K562 (cell line): ENCODE measurements around the gene BRF1. TPM values are rescaled to one million over a fixed set of nuclear protein-coding genes. Genes with fewer than 3 reads are reported as not detected.

Experiments used
- ATF1 ChIP-seq, 2 experiments: fragments of 450-650 bp in 1 of 2; IDR thresholded peaks; 2 replicates each; pipeline ENCODE4 v1.6.1; 2016; ENCODE audit warnings: missing compliant biosample characterization in 1 of 2, missing genetic modification characterization in 1 of 2
- HDAC3 ChIP-seq: fragments of 450-650 bp; IDR thresholded peaks from 2 replicates; pipeline ENCODE4 v1.6.1; 2018; ENCODE audit warnings: borderline replicate concordance, mild to moderate bottlenecking, moderate library complexity; ENCODE audit not compliant: partially characterized antibody
- HDGF ChIP-seq: fragments of 450-650 bp; IDR thresholded peaks from 2 replicates; pipeline ENCODE4 v1.6.1; 2016
- HEY1 ChIP-seq: fragments of 250-450 bp; sonication (Bioruptor Pico); IDR thresholded peaks from 2 replicates; pipeline ENCODE4 v1.5.0; 2020; ENCODE audit warnings: mild to moderate bottlenecking, moderate library complexity, borderline replicate concordance
- KAT7 ChIP-seq: sonication (generic); formaldehyde crosslinking; IDR thresholded peaks from 2 replicates; pipeline ENCODE4 v1.8.0; 2022; ENCODE audit warnings: missing genetic modification reagents, mild to moderate bottlenecking, borderline replicate concordance
- SRSF9 ChIP-seq: fragments of 200-400 bp; formaldehyde crosslinking; IDR thresholded peaks from 2 replicates; pipeline ENCODE4 v1.6.1; 2017; ENCODE audit warnings: low read depth, low read length, borderline replicate concordance
- ZKSCAN1 ChIP-seq: fragments of 150-350 bp; IDR thresholded peaks from 2 replicates; pipeline ENCODE4 v1.6.1; 2016; ENCODE audit warnings: low read depth, low read length
- ZZZ3 ChIP-seq: fragments of 450-650 bp; IDR thresholded peaks from 2 replicates; pipeline ENCODE4 v1.6.1; 2016; ENCODE audit warnings: antibody characterized with exemption, mild to moderate bottlenecking, moderate library complexity
- polyA plus RNA-seq, 8 experiments: library from polyadenylated mRNA; depleted of rRNA in 4 of 8; stranded (reverse) in 5 of 8; unstranded in 3 of 8; fragments of >200 nt; fragmentation: Nextera tagmentation in 2 of 8; fragmentation: Illumina TruSeq in 1 of 8; extraction: Ambion mirVana in 2 of 8; extraction: Trizol in 1 of 8; gene quantifications; 2 replicates each; pipeline versions ENCODE4 v1.2.1 to v1.2.3, GENCODE V29; 2011 to 2014; ENCODE audit warnings: inconsistent platforms in 1 of 8, missing spikeins in 1 of 8
- total RNA-seq, 7 experiments: library from RNA; depleted of rRNA in 6 of 7; stranded (reverse); fragments of >200 nt in 6 of 7; fragmentation: Illumina TruSeq in 2 of 7; extraction: Trizol in 2 of 7; gene quantifications; 2 replicates each; pipeline versions ENCODE4 v1.2.1 to v1.2.3, GENCODE V29; 2011 to 2021; ENCODE audit warnings: low replicate concordance in 1 of 7
- TF ChIP-seq, protein P1 (sequence below): fragments of 450-650 bp; IDR thresholded peaks from 2 replicates; pipeline ENCODE4 v1.6.1; 2018; ENCODE audit warnings: mild to moderate bottlenecking, low read depth; ENCODE audit not compliant: partially characterized antibody
- TF ChIP-seq, protein P2 (sequence below): fragments of 450-650 bp; formaldehyde crosslinking; IDR thresholded peaks from 2 replicates; pipeline ENCODE4 v1.4.0; 2020; ENCODE audit warnings: mild to moderate bottlenecking, moderate library complexity

Gene BRF1
- total and polyA plus RNA-seq, 9 of the 15 experiments (the other 6 are each of a cell fraction or from before 2014, with no cell fraction given), result 0.14 to 24.6 (median 8.2) TPM

DNA sequence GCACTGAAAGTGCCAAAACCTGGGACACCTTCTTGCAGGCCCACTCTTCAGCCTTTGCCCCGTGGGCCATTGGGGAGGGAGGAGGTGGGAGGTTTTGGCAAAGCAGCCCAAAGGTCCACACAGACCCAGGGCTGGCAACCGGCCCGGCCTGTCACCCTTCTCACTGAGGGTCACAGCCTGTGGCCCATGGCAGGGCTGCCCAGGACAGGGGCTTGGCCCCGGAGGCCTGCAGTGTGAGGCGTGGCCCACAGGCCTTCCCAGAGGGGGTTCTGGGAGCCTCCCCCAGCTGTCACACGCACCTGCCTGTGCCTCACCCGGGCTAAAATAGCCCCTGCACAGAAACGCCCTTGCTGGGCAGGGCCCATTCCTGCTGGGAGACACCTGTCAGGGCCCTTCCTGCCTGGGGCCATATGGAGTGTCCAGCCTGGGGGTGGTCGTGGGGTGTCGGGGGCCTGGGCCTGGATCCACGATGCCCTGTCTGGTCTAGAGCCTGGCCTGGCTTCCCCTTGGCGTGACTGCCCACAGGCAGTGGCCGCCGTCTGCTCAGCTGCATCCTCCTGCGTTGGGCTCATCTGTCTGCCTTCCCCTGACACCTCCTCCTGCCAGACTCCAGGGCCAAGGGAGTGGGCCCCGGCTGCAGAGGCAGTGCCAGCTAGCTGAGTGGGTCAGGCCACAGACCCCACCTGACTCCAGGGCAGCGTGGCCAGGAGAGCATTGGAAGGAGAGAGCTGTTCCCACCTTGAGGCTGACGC is 33.0 kb upstream of the BRF1 start (continued):
- TF ChIP-seq, protein P1, sequence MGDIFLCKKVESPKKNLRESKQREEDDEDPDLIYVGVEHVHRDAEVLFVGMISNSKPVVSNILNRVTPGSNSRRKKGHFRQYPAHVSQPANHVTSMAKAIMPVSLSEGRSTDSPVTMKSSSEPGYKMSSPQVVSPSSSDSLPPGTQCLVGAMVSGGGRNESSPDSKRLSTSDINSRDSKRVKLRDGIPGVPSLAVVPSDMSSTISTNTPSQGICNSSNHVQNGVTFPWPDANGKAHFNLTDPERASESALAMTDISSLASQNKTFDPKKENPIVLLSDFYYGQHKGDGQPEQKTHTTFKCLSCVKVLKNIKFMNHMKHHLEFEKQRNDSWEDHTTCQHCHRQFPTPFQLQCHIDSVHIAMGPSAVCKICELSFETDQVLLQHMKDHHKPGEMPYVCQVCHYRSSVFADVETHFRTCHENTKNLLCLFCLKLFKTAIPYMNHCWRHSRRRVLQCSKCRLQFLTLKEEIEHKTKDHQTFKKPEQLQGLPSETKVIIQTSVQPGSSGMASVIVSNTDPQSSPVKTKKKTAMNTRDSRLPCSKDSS, result no peak
- TF ChIP-seq KAT7 (CRISPR knock-in tag), result no peak
- no peak for TF ChIP-seq ZKSCAN1
- no peak for TF ChIP-seq ZZZ3
- TF ChIP-seq, protein P2, sequence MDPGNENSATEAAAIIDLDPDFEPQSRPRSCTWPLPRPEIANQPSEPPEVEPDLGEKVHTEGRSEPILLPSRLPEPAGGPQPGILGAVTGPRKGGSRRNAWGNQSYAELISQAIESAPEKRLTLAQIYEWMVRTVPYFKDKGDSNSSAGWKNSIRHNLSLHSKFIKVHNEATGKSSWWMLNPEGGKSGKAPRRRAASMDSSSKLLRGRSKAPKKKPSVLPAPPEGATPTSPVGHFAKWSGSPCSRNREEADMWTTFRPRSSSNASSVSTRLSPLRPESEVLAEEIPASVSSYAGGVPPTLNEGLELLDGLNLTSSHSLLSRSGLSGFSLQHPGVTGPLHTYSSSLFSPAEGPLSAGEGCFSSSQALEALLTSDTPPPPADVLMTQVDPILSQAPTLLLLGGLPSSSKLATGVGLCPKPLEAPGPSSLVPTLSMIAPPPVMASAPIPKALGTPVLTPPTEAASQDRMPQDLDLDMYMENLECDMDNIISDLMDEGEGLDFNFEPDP (CRISPR knock-in tag), result no peak
- no peak for TF ChIP-seq SRSF9
- no peak for TF ChIP-seq HDGF
- TF ChIP-seq HDAC3, result no peak
- TF ChIP-seq ATF1 (CRISPR knock-in tag; IDR thresholded peaks at IDR 0.05), result no peak
- no peak for TF ChIP-seq ATF1 (tag; IDR thresholded peaks at IDR 0.05)
- no peak for TF ChIP-seq HEY1
